WERI-Rb-1 (cell line): Measurements from ENCODE around the gene SORBS2.

Experiments used
- DNase-seq: peaks from one replicate; pipeline ENCODE4 v3.0.0-alpha.2; 2020
- H3K27ac ChIP-seq: fragments of 250-450 bp; sonication (Bioruptor Pico); 2 replicates; pipeline ENCODE4 v1.5.1; 2020; ENCODE audit warnings: mild to moderate bottlenecking, moderate library complexity
- H3K27me3 ChIP-seq: fragments of 250-450 bp; sonication (Bioruptor Pico); 2 replicates; pipeline ENCODE4 v1.5.1; 2021; ENCODE audit warnings: mild to moderate bottlenecking, low read depth, moderate library complexity; ENCODE audit not compliant: insufficient read depth, severe bottlenecking
- H3K36me3 ChIP-seq: fragments of 250-450 bp; sonication (Bioruptor Pico); 2 replicates; pipeline ENCODE4 v1.5.1; 2020; ENCODE audit warnings: mild to moderate bottlenecking, moderate library complexity
- H3K4me3 ChIP-seq: 2 replicates; pipeline ENCODE4 v1.5.1; 2011; ENCODE audit warnings: low read depth, mild to moderate bottlenecking, control low read depth, low read length
- H3K9me3 ChIP-seq: fragments of 250-450 bp; sonication (Bioruptor Pico); 2 replicates; pipeline ENCODE4 v1.5.1; 2021; ENCODE audit warnings: mild to moderate bottlenecking, moderate library complexity; ENCODE audit not compliant: severe bottlenecking
- CTCF ChIP-seq: IDR thresholded peaks from 2 replicates; pipeline ENCODE4 v1.5.1; 2011; ENCODE audit warnings: low read depth, mild to moderate bottlenecking, control low read depth, inconsistent platforms, low read length

SORBS2 gene

GRCh38 chr4:185826381-185826780 lies 14.4 kb upstream of the SORBS2 start:
- Histone ChIP-seq H3K36me3 (no peaks in the 10 kb centered on the region), H3K27me3 (no peaks in the 10 kb centered on the region)

GRCh38 chr4:185825737-185826136 lies 13.7 kb upstream of the SORBS2 start:
- Histone ChIP-seq H3K4me3 (no peak overlapping the region), H3K27me3 (no peaks in the 10 kb centered on the region), H3K36me3 (no peaks in the 10 kb centered on the region), H3K27ac (no peak overlapping the region), H3K9me3 (no peaks in the 10 kb centered on the region)
- TF ChIP-seq CTCF: no peak
- DNase-seq: no peak

More at GRCh38 chr4:185826381-185826780, 14.4 kb upstream of the SORBS2 start:
- no peak for DNase-seq
- no peak overlapping the region for H3K4me3 ChIP-seq
- no peaks in the 10 kb centered on the region for H3K9me3 ChIP-seq
- no peak for TF ChIP-seq CTCF
- H3K27ac ChIP-seq: no peak overlapping the region

- Histone ChIP-seq H3K27ac (no peak overlapping the region), H3K27me3 (no peaks in the 10 kb centered on the region), H3K9me3 (no peaks in the 10 kb centered on the region), H3K36me3 (no peaks in the 10 kb centered on the region), H3K4me3 (no peak overlapping the region)
- no peak for TF ChIP-seq CTCF
- no peak for DNase-seq
These were observed 10.8 kb upstream of the SORBS2 start for GRCh38 chr4:185822791-185823190.

- Histone ChIP-seq H3K27me3 (no peaks in the 10 kb centered on the region), H3K4me3 (no peak overlapping the region), H3K36me3 (no peaks in the 10 kb centered on the region), H3K9me3 (no peaks in the 10 kb centered on the region), H3K27ac (no peak overlapping the region)
- no peak for DNase-seq
- TF ChIP-seq CTCF: no peak
These were observed 9.0 kb upstream of the SORBS2 start for GRCh38 chr4:185821029-185821419.

- TF ChIP-seq CTCF: 0 out of 2 replicates have a peak, but pooled peaks have one; percentile 10
- H3K27ac ChIP-seq: no peak overlapping the region
- no peak overlapping the region for H3K4me3 ChIP-seq
- DNase-seq: no peak
- H3K27me3 ChIP-seq: no peaks in the 10 kb centered on the region
- no peaks in the 10 kb centered on the region for H3K9me3 ChIP-seq
- H3K36me3 ChIP-seq: no peaks in the 10 kb centered on the region
These were observed 8.4 kb upstream of the SORBS2 start for GRCh38 chr4:185820146-185821028.

GRCh38 chr4:185819144-185819543 lies 7.2 kb upstream of the SORBS2 start:
- no peak for TF ChIP-seq CTCF
- Histone ChIP-seq H3K27ac (no peak overlapping the region), H3K27me3 (no peaks in the 10 kb centered on the region), H3K9me3 (no peaks in the 10 kb centered on the region), H3K4me3 (no peak overlapping the region), H3K36me3 (no peaks in the 10 kb centered on the region)
- DNase-seq: no peak
